Hepatocyte (in vitro differentiated cells): ENCODE results near the gene RAN. TPM values are rescaled to one million over a fixed set of nuclear protein-coding genes. Genes with fewer than 3 reads are reported as not detected.

Experiments used
- DNase-seq: peaks from one replicate; pipeline ENCODE4 v3.0.0-alpha.2; 2016; ENCODE audit warnings: low spot score
- H2AFZ ChIP-seq: fragments of 200-600 bp; sonication (generic); 2 replicates; pipeline ENCODE4 v1.6.0; 2016; ENCODE audit warnings: antibody characterized with exemption, mild to moderate bottlenecking
- H3K27ac ChIP-seq: fragments of 200-600 bp; sonication (generic); 2 replicates; pipeline ENCODE4 v1.5.1; 2016; ENCODE audit warnings: mild to moderate bottlenecking
- H3K27me3 ChIP-seq: fragments of 200-600 bp; sonication (generic); 2 replicates; pipeline ENCODE4 v1.6.1; 2016
- H3K36me3 ChIP-seq: fragments of 200-600 bp; sonication (generic); replicated peaks from 2 replicates; pipeline ENCODE4 v1.5.1; 2016; ENCODE audit warnings: low read depth; ENCODE audit not compliant: insufficient read depth
- H3K4me1 ChIP-seq: fragments of 200-600 bp; sonication (generic); 2 replicates; pipeline ENCODE4 v1.5.1; 2016; ENCODE audit warnings: mild to moderate bottlenecking, moderate library complexity; ENCODE audit not compliant: insufficient read depth
- H3K4me2 ChIP-seq: fragments of 200-600 bp; sonication (generic); 2 replicates; pipeline ENCODE4 v1.6.0; 2016
- H3K4me3 ChIP-seq: fragments of 200-600 bp; sonication (generic); 2 replicates; pipeline ENCODE4 v1.5.1; 2016; ENCODE audit warnings: mild to moderate bottlenecking
- H3K79me2 ChIP-seq: fragments of 200-600 bp; sonication (generic); 2 replicates; pipeline ENCODE4 v1.6.0; 2017; ENCODE audit warnings: mild to moderate bottlenecking
- H3K9me2 ChIP-seq: fragments of 200-600 bp; sonication (generic); replicated peaks from 2 replicates; pipeline ENCODE4 v1.6.0; 2017; ENCODE audit warnings: mild to moderate bottlenecking; ENCODE audit not compliant: insufficient read depth
- H3K9me3 ChIP-seq: fragments of 200-600 bp; sonication (generic); 2 replicates; pipeline ENCODE4 v1.5.1; 2016; ENCODE audit warnings: low read depth, mild to moderate bottlenecking
- H4K20me1 ChIP-seq: fragments of 200-600 bp; sonication (generic); 2 replicates; pipeline ENCODE4 v1.6.0; 2016; ENCODE audit warnings: mild to moderate bottlenecking; ENCODE audit not compliant: insufficient read depth, poor library complexity, severe bottlenecking
- CTCF ChIP-seq: fragments of 200-600 bp; sonication (generic); IDR thresholded peaks from 2 replicates; pipeline ENCODE4 v1.5.1; 2016; ENCODE audit warnings: antibody characterized with exemption, mild to moderate bottlenecking; ENCODE audit not compliant: poor library complexity
- EZH2 ChIP-seq: fragments of 200-600 bp; sonication (generic); IDR thresholded peaks from 2 replicates; pipeline ENCODE4 v1.6.1; 2016; ENCODE audit warnings: antibody characterized with exemption, mild to moderate bottlenecking, borderline replicate concordance
- EZH2phosphoT487 ChIP-seq: fragments of 200-600 bp; sonication (generic); IDR thresholded peaks from one replicate; pipeline ENCODE4 v1.6.1; 2018; ENCODE audit warnings: antibody characterized with exemption, mild to moderate bottlenecking, low read depth, moderate library complexity; ENCODE audit not compliant: unreplicated experiment, severe bottlenecking
- WGBS: methylation state at CpG from one replicate; pipeline ENCODE4 v1.1.6; 2016; ENCODE audit warnings: low lambda C conversion rate; ENCODE audit errors: missing lambda C conversion rate; 5-methylcytosine and 5-hydroxymethylcytosine counted together
- polyA plus RNA-seq: library from polyadenylated mRNA; unstranded; fragments of >200 nt; fragmentation: Nextera tagmentation; extraction: Ambion mirVana; gene quantifications from 2 replicates; pipeline ENCODE4 v1.2.1, GENCODE V29; 2016
- total RNA-seq: library from RNA; depleted of rRNA; stranded (reverse); fragments of >200 nt; gene quantifications from 2 replicates; pipeline ENCODE4 v1.2.3, GENCODE V29; 2014

The RAN gene
- total and polyA plus RNA-seq, 2 experiments from 2014 or later = 300 to 673 TPM

GRCh38 chr12:130838284-130838950, 33.4 kb upstream of the RAN start:
- Histone ChIP-seq H3K27ac (peak overlapping the region; percentile 31), H3K4me3 (peak overlapping the region; percentile 82), H4K20me1 (no peaks in the 10 kb centered on the region), H2AFZ (peak overlapping the region; percentile 84), H3K79me2 (peaks cover 37% of the 10 kb centered on the region), H3K36me3 (no peaks in the 10 kb centered on the region), H3K4me2 (peak overlapping the region; percentile 99), H3K4me1 (peaks cover 4% of the 10 kb centered on the region), H3K9me2 (no peaks in the 10 kb centered on the region), H3K27me3 (no peaks in the 10 kb centered on the region), H3K9me3 (no peaks in the 10 kb centered on the region)
- no peak for TF ChIP-seq EZH2
- TF ChIP-seq CTCF = no peak
- no peak for TF ChIP-seq EZH2phosphoT487
- WGBS = 3% methylated on average over 22 of the region's 38 CpGs
- peak; percentile 45 for DNase-seq

GRCh38 chr12:130838951-130839769, 32.7 kb upstream of the RAN start, which contains the start of gene STX2:
Gene STX2, minus strand, starts transcription at chr12:130839250. Its CDS starts 151 bp downstream, at chr12:130839099.
- peaks cover 32% of the 10 kb centered on the region for H3K79me2 ChIP-seq
- peak within 1 kb of the TSS; percentile 84 for H2AFZ ChIP-seq
- no peak for TF ChIP-seq EZH2phosphoT487
- no peak for TF ChIP-seq EZH2
- peak; percentile 32 for TF ChIP-seq CTCF
- no peaks in the 10 kb centered on the region for H3K27me3 ChIP-seq
- H3K27ac ChIP-seq = peak within 1 kb of the TSS; percentile 31
- peak; percentile 93 for DNase-seq
- H3K9me2 ChIP-seq = no peaks in the 10 kb centered on the region
- peak within 1 kb of the TSS; percentile 99 for H3K4me2 ChIP-seq
- no peaks in the 10 kb centered on the region for H3K9me3 ChIP-seq
- peaks cover 3% of the 10 kb centered on the region for H3K4me1 ChIP-seq
- WGBS = 4% methylated on average over 31 of the region's 79 CpGs
- H3K4me3 ChIP-seq = peak within 1 kb of the TSS; percentile 82
- H3K36me3 ChIP-seq = no peaks in the 10 kb centered on the region
- no peaks in the 10 kb centered on the region for H4K20me1 ChIP-seq

- Histone ChIP-seq H3K9me2 (no peaks in the 10 kb centered on the region), H3K27me3 (no peaks in the 10 kb centered on the region), H3K9me3 (no peaks in the 10 kb centered on the region), H2AFZ (peak overlapping the region; percentile 79), H4K20me1 (no peaks in the 10 kb centered on the region), H3K36me3 (no peaks in the 10 kb centered on the region), H3K4me1 (peaks cover 3% of the 10 kb centered on the region), H3K4me3 (no peak overlapping the region), H3K79me2 (peaks cover 26% of the 10 kb centered on the region), H3K27ac (no peak overlapping the region), H3K4me2 (peak overlapping the region; percentile 95)
- TF ChIP-seq CTCF = no peak
- no peak for TF ChIP-seq EZH2phosphoT487
- TF ChIP-seq EZH2 = no peak
- 68% methylated on average over 11 of the region's 11 CpGs for WGBS
- DNase-seq = no peak
Observed at GRCh38 chr12:130839770-130840404, 32.0 kb upstream of the RAN start.
